Neural cell (in vitro differentiated cells): ENCODE data around the gene FARP2. TPM values are rescaled to one million over a fixed set of nuclear protein-coding genes. Genes with fewer than 3 reads are reported as not detected.

Source experiments
- H2AFZ ChIP-seq: fragments of 200-600, 300-800 bp; sonication (generic), shearing (Covaris generic); 2 replicates; pipeline ENCODE4 v1.6.0; 2014; ENCODE audit warnings: low read depth, mild to moderate bottlenecking, antibody characterized with exemption, low read length, moderate library complexity
- H3F3A ChIP-seq: fragments of 200-600 bp; shearing (Covaris generic); 2 replicates; pipeline ENCODE4 v1.6.1; 2016; ENCODE audit warnings: mild to moderate bottlenecking, moderate library complexity, mixed read lengths, antibody characterized with exemption, low read length; ENCODE audit not compliant: insufficient read depth, poor library complexity, severe bottlenecking
- H3K27ac ChIP-seq: fragments of 200-600, 300-800 bp; sonication (generic), shearing (Covaris generic); 2 replicates; pipeline ENCODE4 v1.5.1; 2014; ENCODE audit warnings: mild to moderate bottlenecking, low read length, moderate library complexity
- H3K27me3 ChIP-seq: fragments of 300-800, 200-600 bp; sonication (generic), shearing (Covaris generic); 2 replicates; pipeline ENCODE4 v1.6.0; 2014; ENCODE audit warnings: mild to moderate bottlenecking, low read depth, low read length, moderate library complexity; ENCODE audit not compliant: insufficient read depth
- H3K36me3 ChIP-seq: fragments of 300-800, 200-600 bp; sonication (generic), shearing (Covaris generic); 2 replicates; pipeline ENCODE4 v1.5.1; 2014; ENCODE audit warnings: mild to moderate bottlenecking, antibody characterized with exemption, low read length, moderate library complexity; ENCODE audit not compliant: insufficient read depth
- H3K4me2 ChIP-seq: fragments of 300-800, 200-600 bp; sonication (generic), shearing (Covaris generic); 2 replicates; pipeline ENCODE4 v1.6.0; 2014; ENCODE audit warnings: mild to moderate bottlenecking, low read length
- H3K4me3 ChIP-seq: fragments of 300-800, 200-600 bp; sonication (generic), shearing (Covaris generic); 2 replicates; pipeline ENCODE4 v1.5.1; 2014; ENCODE audit warnings: mild to moderate bottlenecking, low read length, moderate library complexity
- H3K79me2 ChIP-seq: fragments of 200-600 bp; shearing (Covaris generic); replicated peaks from 2 replicates; pipeline ENCODE4 v1.6.0; 2014; ENCODE audit warnings: mild to moderate bottlenecking, low read length, moderate library complexity; ENCODE audit not compliant: insufficient read depth
- H3K9ac ChIP-seq: fragments of 300-800, 200-600 bp; sonication (generic), shearing (Covaris generic); 2 replicates; pipeline ENCODE4 v1.6.1; 2016; ENCODE audit warnings: mild to moderate bottlenecking, low read length, mixed read lengths
- H3K9me2 ChIP-seq: fragments of 200-600 bp; shearing (Covaris generic); 2 replicates; pipeline ENCODE4 v1.6.1; 2016; ENCODE audit warnings: mild to moderate bottlenecking, low read length, mixed read lengths; ENCODE audit not compliant: insufficient read depth
- H3K9me3 ChIP-seq: fragments of 200-600, 300-800 bp; sonication (generic), shearing (Covaris generic); 2 replicates; pipeline ENCODE4 v1.6.1; 2016; ENCODE audit warnings: mild to moderate bottlenecking, mixed run types, low read length, moderate library complexity, mixed read lengths
- H4K20me1 ChIP-seq: fragments of 200-600 bp; shearing (Covaris generic); 2 replicates; pipeline ENCODE4 v1.6.1; 2016; ENCODE audit warnings: mild to moderate bottlenecking, mixed run types; ENCODE audit not compliant: insufficient read depth
- EP300 ChIP-seq: fragments of 450-650 bp; conservative IDR thresholded peaks from 2 replicates; pipeline ENCODE4 v1.6.1; 2014; ENCODE audit warnings: antibody characterized with exemption, mild to moderate bottlenecking, moderate library complexity; ENCODE audit not compliant: poor library complexity, severe bottlenecking
- EZH2 ChIP-seq: fragments of 200-600, 300-800 bp; shearing (Covaris generic), sonication (generic); IDR thresholded peaks from 2 replicates; pipeline ENCODE4 v1.6.1; 2014; ENCODE audit warnings: antibody characterized with exemption, low read length, borderline replicate concordance, mild to moderate bottlenecking; ENCODE audit not compliant: insufficient read depth, poor library complexity, severe bottlenecking
- MXI1 ChIP-seq: fragments of 450-650 bp; conservative IDR thresholded peaks from 2 replicates; pipeline ENCODE4 v1.6.1; 2014; ENCODE audit warnings: antibody characterized with exemption, mild to moderate bottlenecking; ENCODE audit not compliant: poor library complexity, severe bottlenecking
- POLR2AphosphoS5 ChIP-seq: IDR thresholded peaks from 2 replicates; pipeline ENCODE4 v1.6.1; 2012
- RAD21 ChIP-seq: fragments of 450-650 bp; conservative IDR thresholded peaks from 2 replicates; pipeline ENCODE4 v1.6.1; 2014; ENCODE audit warnings: antibody characterized with exemption, mild to moderate bottlenecking, moderate library complexity
- SMC3 ChIP-seq: fragments of 450-650 bp; conservative IDR thresholded peaks from 2 replicates; pipeline ENCODE4 v1.6.1; 2014; ENCODE audit warnings: antibody characterized with exemption, mild to moderate bottlenecking, moderate library complexity; ENCODE audit not compliant: poor library complexity
- TAF1 ChIP-seq: IDR thresholded peaks from 2 replicates; pipeline ENCODE4 v1.6.1; 2012; ENCODE audit warnings: low read depth
- polyA plus RNA-seq: library from polyadenylated mRNA; depleted of rRNA; stranded (reverse); fragments of >200 nt; gene quantifications from 2 replicates; pipeline ENCODE4 v1.2.3, GENCODE V29; 2014
- TF ChIP-seq, protein P1 (sequence below): fragments of 450-650 bp; IDR thresholded peaks from 2 replicates; pipeline ENCODE4 v1.5.1; 2014; ENCODE audit warnings: antibody characterized with exemption, mild to moderate bottlenecking, moderate library complexity; ENCODE audit not compliant: poor library complexity, severe bottlenecking
- TF ChIP-seq, protein P2 (sequence below): IDR thresholded peaks from 2 replicates; pipeline ENCODE4 v1.6.1; 2012; ENCODE audit warnings: borderline replicate concordance

Gene FARP2
- polyA plus RNA-seq, 1 donor from 2014 or later: 13.3 TPM

DNA sequence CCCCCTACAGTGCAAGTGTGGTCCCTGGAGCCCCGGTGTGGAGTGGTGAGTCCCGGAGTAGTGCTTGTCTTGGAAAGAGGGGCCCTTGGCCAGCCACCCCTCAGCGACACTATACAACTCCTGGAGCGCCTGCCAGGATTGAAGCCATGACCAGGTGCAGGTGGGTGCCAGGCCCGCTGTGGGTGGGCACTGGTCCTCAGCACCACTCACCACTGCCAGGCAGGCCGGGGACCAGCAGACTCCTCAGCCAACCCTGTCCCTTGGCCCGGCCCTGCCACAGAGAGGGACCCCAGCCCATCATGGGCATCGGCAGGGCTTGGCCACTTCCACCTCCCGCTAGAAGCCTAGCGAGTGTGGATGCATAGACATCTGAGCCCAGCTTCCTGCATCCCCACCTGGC lies 110.1 kb downstream of the FARP2 start:
- H3K79me2 ChIP-seq: no peaks in the 10 kb centered on the region
- no peaks in the 10 kb centered on the region for H3K27me3 ChIP-seq
- H3K9ac ChIP-seq: no peak overlapping the region
- no peaks in the 10 kb centered on the region for H3K9me2 ChIP-seq
- no peak overlapping the region for H3K4me2 ChIP-seq
- TF ChIP-seq EP300: no peak
- TF ChIP-seq EZH2: no peak
- no peak for TF ChIP-seq SMC3
- TF ChIP-seq, protein P1, sequence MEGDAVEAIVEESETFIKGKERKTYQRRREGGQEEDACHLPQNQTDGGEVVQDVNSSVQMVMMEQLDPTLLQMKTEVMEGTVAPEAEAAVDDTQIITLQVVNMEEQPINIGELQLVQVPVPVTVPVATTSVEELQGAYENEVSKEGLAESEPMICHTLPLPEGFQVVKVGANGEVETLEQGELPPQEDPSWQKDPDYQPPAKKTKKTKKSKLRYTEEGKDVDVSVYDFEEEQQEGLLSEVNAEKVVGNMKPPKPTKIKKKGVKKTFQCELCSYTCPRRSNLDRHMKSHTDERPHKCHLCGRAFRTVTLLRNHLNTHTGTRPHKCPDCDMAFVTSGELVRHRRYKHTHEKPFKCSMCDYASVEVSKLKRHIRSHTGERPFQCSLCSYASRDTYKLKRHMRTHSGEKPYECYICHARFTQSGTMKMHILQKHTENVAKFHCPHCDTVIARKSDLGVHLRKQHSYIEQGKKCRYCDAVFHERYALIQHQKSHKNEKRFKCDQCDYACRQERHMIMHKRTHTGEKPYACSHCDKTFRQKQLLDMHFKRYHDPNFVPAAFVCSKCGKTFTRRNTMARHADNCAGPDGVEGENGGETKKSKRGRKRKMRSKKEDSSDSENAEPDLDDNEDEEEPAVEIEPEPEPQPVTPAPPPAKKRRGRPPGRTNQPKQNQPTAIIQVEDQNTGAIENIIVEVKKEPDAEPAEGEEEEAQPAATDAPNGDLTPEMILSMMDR: no peak
- no peak for TF ChIP-seq RAD21
- TF ChIP-seq MXI1: no peak
- TF ChIP-seq, protein P2, sequence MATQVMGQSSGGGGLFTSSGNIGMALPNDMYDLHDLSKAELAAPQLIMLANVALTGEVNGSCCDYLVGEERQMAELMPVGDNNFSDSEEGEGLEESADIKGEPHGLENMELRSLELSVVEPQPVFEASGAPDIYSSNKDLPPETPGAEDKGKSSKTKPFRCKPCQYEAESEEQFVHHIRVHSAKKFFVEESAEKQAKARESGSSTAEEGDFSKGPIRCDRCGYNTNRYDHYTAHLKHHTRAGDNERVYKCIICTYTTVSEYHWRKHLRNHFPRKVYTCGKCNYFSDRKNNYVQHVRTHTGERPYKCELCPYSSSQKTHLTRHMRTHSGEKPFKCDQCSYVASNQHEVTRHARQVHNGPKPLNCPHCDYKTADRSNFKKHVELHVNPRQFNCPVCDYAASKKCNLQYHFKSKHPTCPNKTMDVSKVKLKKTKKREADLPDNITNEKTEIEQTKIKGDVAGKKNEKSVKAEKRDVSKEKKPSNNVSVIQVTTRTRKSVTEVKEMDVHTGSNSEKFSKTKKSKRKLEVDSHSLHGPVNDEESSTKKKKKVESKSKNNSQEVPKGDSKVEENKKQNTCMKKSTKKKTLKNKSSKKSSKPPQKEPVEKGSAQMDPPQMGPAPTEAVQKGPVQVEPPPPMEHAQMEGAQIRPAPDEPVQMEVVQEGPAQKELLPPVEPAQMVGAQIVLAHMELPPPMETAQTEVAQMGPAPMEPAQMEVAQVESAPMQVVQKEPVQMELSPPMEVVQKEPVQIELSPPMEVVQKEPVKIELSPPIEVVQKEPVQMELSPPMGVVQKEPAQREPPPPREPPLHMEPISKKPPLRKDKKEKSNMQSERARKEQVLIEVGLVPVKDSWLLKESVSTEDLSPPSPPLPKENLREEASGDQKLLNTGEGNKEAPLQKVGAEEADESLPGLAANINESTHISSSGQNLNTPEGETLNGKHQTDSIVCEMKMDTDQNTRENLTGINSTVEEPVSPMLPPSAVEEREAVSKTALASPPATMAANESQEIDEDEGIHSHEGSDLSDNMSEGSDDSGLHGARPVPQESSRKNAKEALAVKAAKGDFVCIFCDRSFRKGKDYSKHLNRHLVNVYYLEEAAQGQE: no peak
- TF ChIP-seq TAF1: no peak
- no peak for TF ChIP-seq POLR2AphosphoS5
- H3K27ac ChIP-seq: no peak overlapping the region
- H2AFZ ChIP-seq: no peak overlapping the region
- H3K36me3 ChIP-seq: no peaks in the 10 kb centered on the region
- no peak overlapping the region for H3K4me3 ChIP-seq
- no peaks in the 10 kb centered on the region for H3F3A ChIP-seq
- no peaks in the 10 kb centered on the region for H3K9me3 ChIP-seq
- no peaks in the 10 kb centered on the region for H4K20me1 ChIP-seq

DNA sequence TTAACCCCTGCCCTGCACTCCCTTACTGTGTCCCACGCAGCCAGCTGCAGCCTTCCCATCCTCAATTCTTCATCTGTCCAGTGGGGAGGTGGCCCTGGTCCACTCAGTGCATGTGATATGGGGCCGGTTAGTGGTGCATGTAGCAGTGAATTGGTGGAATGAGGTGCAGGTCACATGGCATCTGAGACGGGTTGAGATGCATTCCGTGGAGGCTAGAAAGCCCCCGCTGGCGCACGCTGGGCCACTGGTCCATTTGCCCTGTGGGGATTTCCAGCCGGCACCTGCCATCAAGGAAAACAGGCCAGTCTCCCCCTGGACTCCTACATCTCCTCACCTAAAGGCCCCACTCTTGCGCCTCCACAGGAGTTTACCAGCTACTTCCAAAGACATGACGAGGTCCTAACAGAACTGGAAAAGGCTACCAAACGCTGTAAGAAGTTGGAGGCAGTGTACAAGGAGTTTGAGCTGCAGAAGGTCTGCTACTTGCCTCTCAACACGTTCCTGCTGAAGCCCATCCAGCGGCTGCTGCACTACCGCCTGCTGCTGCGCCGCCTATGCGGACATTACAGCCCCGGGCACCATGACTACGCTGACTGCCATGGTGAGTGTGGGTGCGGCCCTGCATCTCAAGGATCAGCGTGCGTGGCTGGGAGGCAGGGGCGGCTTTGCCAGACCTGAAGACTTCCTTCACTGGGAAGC lies 111.8 kb downstream of the FARP2 start:
- H3K4me2 ChIP-seq: no peak overlapping the region
- H4K20me1 ChIP-seq: no peaks in the 10 kb centered on the region
- no peaks in the 10 kb centered on the region for H3K36me3 ChIP-seq
- no peak overlapping the region for H3K4me3 ChIP-seq
- no peaks in the 10 kb centered on the region for H3K9me2 ChIP-seq
- H3F3A ChIP-seq: no peaks in the 10 kb centered on the region
- TF ChIP-seq TAF1 (no peak), RAD21 (no peak), EZH2 (no peak), MXI1 (no peak), SMC3 (no peak), EP300 (no peak), POLR2AphosphoS5 (no peak)
- TF ChIP-seq, protein P2: no peak
- TF ChIP-seq, protein P1: no peak
- no peak overlapping the region for H3K27ac ChIP-seq
- no peak overlapping the region for H2AFZ ChIP-seq
- H3K79me2 ChIP-seq: no peaks in the 10 kb centered on the region
- no peak overlapping the region for H3K9ac ChIP-seq
- no peaks in the 10 kb centered on the region for H3K27me3 ChIP-seq
- H3K9me3 ChIP-seq: no peaks in the 10 kb centered on the region
